NT2/D1 (cell line): ENCODE data around the gene PMM2.

ENCODE experiments used
- SUZ12 ChIP-seq: IDR thresholded peaks from 2 replicates; pipeline ENCODE4 v1.6.1; 2011; ENCODE audit not compliant: insufficient read length, insufficient read depth; ENCODE audit errors: extremely low read depth
- YY1 ChIP-seq: IDR thresholded peaks from 2 replicates; pipeline ENCODE4 v1.6.1; 2011; ENCODE audit not compliant: insufficient read length, insufficient read depth

- TF ChIP-seq YY1 (no peak), SUZ12 (no peak)
These were observed 9.6 kb downstream of the PMM2 start for GRCh38 chr16:8807189-8807588.
